T-helper 1 cell (primary cell): ENCODE results near the gene SLX1A.
"Not testable (repeated sequence)": the region's sequence is repeated elsewhere in the genome, so short reads cannot be mapped to it uniquely, and the experiment has no call there.

ENCODE experiments used
- DNase-seq, 5 donors: peaks; one replicate each; pipeline ENCODE4 v3.0.0-alpha.2; 2012 to 2020

Gene SLX1A

GRCh38 chr16:30184891-30185682 is 8.6 kb upstream of the SLX1A start:
- peak in 3 of 5 donors; percentile 7 to 22 (median 14) for DNase-seq

GRCh38 chr16:30185683-30186421 is 7.8 kb upstream of the SLX1A start:
- DNase-seq, result peak; percentile 60 to 98 (median 73)

- DNase-seq, result no peak
Observed at GRCh38 chr16:30186444-30186781, 7.3 kb upstream of the SLX1A start.

- peak; percentile 73 to 88 (median 82) for DNase-seq
Observed at GRCh38 chr16:30186782-30187555, 6.7 kb upstream of the SLX1A start.

- DNase-seq, result no peak
Observed at GRCh38 chr16:30187556-30187865, 6.2 kb upstream of the SLX1A start.

- DNase-seq, result peak in 2 of 5 donors; percentile 1 to 6
Observed at GRCh38 chr16:30187971-30188561, 5.6 kb upstream of the SLX1A start.

- DNase-seq, result not testable (repeated sequence)
Observed at GRCh38 chr16:30191158-30191557, 2.5 kb upstream of the SLX1A start.

- DNase-seq, result not testable (repeated sequence)
Observed at GRCh38 chr16:30193098-30193497, 577 bp upstream of the SLX1A start.

GRCh38 chr16:30194172-30194925 is 674 bp downstream of the SLX1A start:
- not testable (repeated sequence) for DNase-seq

- not testable (repeated sequence) for DNase-seq
Observed at GRCh38 chr16:30197001-30197400, 3.3 kb downstream of the SLX1A start.

GRCh38 chr16:30199049-30199448 is 5.4 kb downstream of the SLX1A start, which contains the start of gene SULT1A3:
SULT1A3 (plus strand) TSS chr16:30199255; CDS start chr16:30200729, 1,474 bp downstream.
- DNase-seq, result not testable (repeated sequence)

GRCh38 chr16:30199608-30200343 is 6.1 kb downstream of the SLX1A start:
- not testable (repeated sequence) for DNase-seq

GRCh38 chr16:30205541-30206236 is 12.0 kb downstream of the SLX1A start:
- DNase-seq, result not testable (repeated sequence)

- DNase-seq, result not testable (repeated sequence)
Observed at GRCh38 chr16:30206252-30206651, 12.6 kb downstream of the SLX1A start.

GRCh38 chr16:30207063-30207704 is 13.5 kb downstream of the SLX1A start:
- peak in 1 of 5 donors; percentile 4 for DNase-seq

GRCh38 chr16:30209032-30209431 is 15.4 kb downstream of the SLX1A start:
- DNase-seq, result peak in 2 of 5 donors; percentile 6 to 8

- not testable (repeated sequence) for DNase-seq
Observed at GRCh38 chr16:30211414-30211813, 17.7 kb downstream of the SLX1A start.

GRCh38 chr16:30217082-30217481 is 23.4 kb downstream of the SLX1A start:
- peak in 2 of 5 donors; percentile 0 to 2 for DNase-seq
